ENCODE measurements around the gene DSG4. TPM values are rescaled to one million over a fixed set of nuclear protein-coding genes. Genes with fewer than 3 reads are reported as not detected.

Gene DSG4
- total RNA-seq, 1 experiment from 2014 or later = not detected

- H3K9me3 Mint-ChIP-seq (ENCODE audit: low read depth, unreplicated experiment) = no peaks in the 10 kb centered on the region
- H3K4me1 Mint-ChIP-seq (ENCODE audit: low read depth, unreplicated experiment) = no peaks in the 10 kb centered on the region
- CTCF ChIA-PET = no interaction called here
- no peak overlapping the region for H3K27ac Mint-ChIP-seq (ENCODE audit: unreplicated experiment)
- H3K4me3 Mint-ChIP-seq (ENCODE audit: low read depth, unreplicated experiment) = no peak overlapping the region
- H3K27me3 Mint-ChIP-seq (ENCODE audit: unreplicated experiment) = no peaks in the 10 kb centered on the region
- TF ChIP-seq, protein P1, sequence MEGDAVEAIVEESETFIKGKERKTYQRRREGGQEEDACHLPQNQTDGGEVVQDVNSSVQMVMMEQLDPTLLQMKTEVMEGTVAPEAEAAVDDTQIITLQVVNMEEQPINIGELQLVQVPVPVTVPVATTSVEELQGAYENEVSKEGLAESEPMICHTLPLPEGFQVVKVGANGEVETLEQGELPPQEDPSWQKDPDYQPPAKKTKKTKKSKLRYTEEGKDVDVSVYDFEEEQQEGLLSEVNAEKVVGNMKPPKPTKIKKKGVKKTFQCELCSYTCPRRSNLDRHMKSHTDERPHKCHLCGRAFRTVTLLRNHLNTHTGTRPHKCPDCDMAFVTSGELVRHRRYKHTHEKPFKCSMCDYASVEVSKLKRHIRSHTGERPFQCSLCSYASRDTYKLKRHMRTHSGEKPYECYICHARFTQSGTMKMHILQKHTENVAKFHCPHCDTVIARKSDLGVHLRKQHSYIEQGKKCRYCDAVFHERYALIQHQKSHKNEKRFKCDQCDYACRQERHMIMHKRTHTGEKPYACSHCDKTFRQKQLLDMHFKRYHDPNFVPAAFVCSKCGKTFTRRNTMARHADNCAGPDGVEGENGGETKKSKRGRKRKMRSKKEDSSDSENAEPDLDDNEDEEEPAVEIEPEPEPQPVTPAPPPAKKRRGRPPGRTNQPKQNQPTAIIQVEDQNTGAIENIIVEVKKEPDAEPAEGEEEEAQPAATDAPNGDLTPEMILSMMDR (IDR thresholded peaks at IDR 0.05; ENCODE audit: unreplicated experiment) = no peak
- BruUV-seq (replicated peaks) = no TSS peak
- no peak for DNase-seq
- H3K36me3 Mint-ChIP-seq (ENCODE audit: insufficient read depth, unreplicated experiment) = no peaks in the 10 kb centered on the region
- intact Hi-C loops (cut with micrococcal nuclease; ENCODE audit: unreplicated experiment) = no loop called here
Observed at GRCh38 chr18:31441493-31441892, 64.9 kb downstream of the DSG4 start.

GRCh38 chr18:31444142-31444541 is 67.6 kb downstream of the DSG4 start:
- intact Hi-C loops (cut with micrococcal nuclease; ENCODE audit: unreplicated experiment) = no loop called here
- Mint-ChIP-seq H3K4me1 (ENCODE audit: low read depth, unreplicated experiment) (peaks cover 13% of the 10 kb centered on the region), H3K9me3 (ENCODE audit: low read depth, unreplicated experiment) (no peaks in the 10 kb centered on the region), H3K27me3 (ENCODE audit: unreplicated experiment) (no peaks in the 10 kb centered on the region), H3K27ac (ENCODE audit: unreplicated experiment) (no peak overlapping the region), H3K36me3 (ENCODE audit: insufficient read depth, unreplicated experiment) (no peaks in the 10 kb centered on the region), H3K4me3 (ENCODE audit: low read depth, unreplicated experiment) (no peak overlapping the region)
- CTCF ChIA-PET = no interaction called here
- no TSS peak for BruUV-seq (replicated peaks)
- DNase-seq = no peak
- TF ChIP-seq, protein P1 (IDR thresholded peaks at IDR 0.05; ENCODE audit: unreplicated experiment) = no peak

- Mint-ChIP-seq H3K4me3 (ENCODE audit: low read depth, unreplicated experiment) (no peak overlapping the region), H3K27me3 (ENCODE audit: unreplicated experiment) (no peaks in the 10 kb centered on the region), H3K27ac (ENCODE audit: unreplicated experiment) (no peak overlapping the region), H3K9me3 (ENCODE audit: low read depth, unreplicated experiment) (no peaks in the 10 kb centered on the region), H3K36me3 (ENCODE audit: insufficient read depth, unreplicated experiment) (no peaks in the 10 kb centered on the region), H3K4me1 (ENCODE audit: low read depth, unreplicated experiment) (peaks cover 21% of the 10 kb centered on the region)
- no peak for DNase-seq
- intact Hi-C loops (cut with micrococcal nuclease; ENCODE audit: unreplicated experiment) = no loop called here
- CTCF ChIA-PET = no interaction called here
- no TSS peak for BruUV-seq (replicated peaks)
- TF ChIP-seq, protein P1 (IDR thresholded peaks at IDR 0.05; ENCODE audit: unreplicated experiment) = no peak
Observed at GRCh38 chr18:31445908-31446307, 69.3 kb downstream of the DSG4 start.

DNA sequence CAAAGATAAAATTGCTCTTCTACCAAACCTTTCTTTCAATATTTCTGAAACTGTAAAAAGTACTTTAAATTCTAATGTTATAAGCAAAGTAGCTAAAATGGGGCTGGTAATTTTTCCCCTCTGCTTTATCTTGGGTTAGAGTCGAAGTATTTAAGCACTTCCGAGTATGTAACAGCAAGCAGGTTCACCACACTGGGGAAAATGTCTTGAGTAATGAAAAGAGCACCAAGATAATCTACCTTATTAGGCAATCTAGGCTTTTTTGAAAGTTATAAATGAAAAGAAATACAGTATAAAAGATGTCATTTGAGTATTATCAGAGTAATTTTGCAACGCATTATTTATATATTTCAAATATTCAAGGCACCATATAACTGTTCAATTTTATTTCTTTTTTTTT is 70.3 kb downstream of the DSG4 start:
- Mint-ChIP-seq H3K27ac (ENCODE audit: unreplicated experiment) (no peak overlapping the region), H3K4me3 (ENCODE audit: low read depth, unreplicated experiment) (no peak overlapping the region), H3K27me3 (ENCODE audit: unreplicated experiment) (no peaks in the 10 kb centered on the region), H3K4me1 (ENCODE audit: low read depth, unreplicated experiment) (peaks cover 21% of the 10 kb centered on the region), H3K36me3 (ENCODE audit: insufficient read depth, unreplicated experiment) (no peaks in the 10 kb centered on the region), H3K9me3 (ENCODE audit: low read depth, unreplicated experiment) (no peaks in the 10 kb centered on the region)
- no peak for DNase-seq
- intact Hi-C loops (cut with micrococcal nuclease; ENCODE audit: unreplicated experiment) = no loop called here
- CTCF ChIA-PET = no interaction called here
- TF ChIP-seq, protein P1 (IDR thresholded peaks at IDR 0.05; ENCODE audit: unreplicated experiment) = no peak
- no TSS peak for BruUV-seq (replicated peaks)

Measured in Calu3 (cell line).